Activated CD8-positive, alpha-beta memory T cell treated with anti-CD3 and anti-CD28 coated beads for 36 hours (primary cell): ENCODE results near the gene ARG1. TPM values are rescaled to one million over a fixed set of nuclear protein-coding genes. Genes with fewer than 3 reads are reported as not detected.

Experiments used
- CTCF ChIA-PET: fragments of 350-600 bp; sonication (Branson Sonifier 250); formaldehyde crosslinking; loops from one replicate; lab custom pipeline; 2021; ENCODE audit warnings: antibody characterized with exemption; lab: Charles Lee
- POLR2A ChIA-PET: fragments of 350-600 bp; sonication (Branson Sonifier 250); formaldehyde crosslinking; loops from one replicate; lab custom pipeline; 2021; ENCODE audit warnings: antibody characterized with exemption; lab: Charles Lee
- total RNA-seq, 2 experiments: library from RNA; stranded (reverse); gene quantifications; one replicate each; pipeline ENCODE4 v1.2.3, GENCODE V29; 2021

ARG1 gene
- total RNA-seq, 2 experiments from 2014 or later = not detected

DNA sequence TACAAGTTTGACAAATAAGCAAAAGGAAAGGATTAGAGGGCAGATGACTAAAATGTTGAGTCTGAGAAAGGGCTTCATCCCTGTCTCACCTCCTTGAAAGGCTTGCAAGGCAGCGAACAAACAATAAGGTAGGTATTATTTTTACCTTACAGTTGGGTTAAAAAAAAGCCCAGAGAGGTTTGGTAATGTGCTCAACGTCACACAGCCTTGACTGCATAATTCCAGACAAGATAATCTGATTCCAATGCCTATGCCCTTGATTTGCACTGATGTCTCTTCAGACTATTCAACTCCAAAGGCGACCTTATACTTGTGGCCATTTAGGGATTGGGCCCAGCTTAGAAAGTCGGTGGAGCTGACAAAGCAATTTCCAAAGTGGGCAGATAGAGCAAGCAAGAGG lies 1.7 kb downstream of the ARG1 start:
- POLR2A ChIA-PET = no interaction called here
- CTCF ChIA-PET = no interaction called here

DNA sequence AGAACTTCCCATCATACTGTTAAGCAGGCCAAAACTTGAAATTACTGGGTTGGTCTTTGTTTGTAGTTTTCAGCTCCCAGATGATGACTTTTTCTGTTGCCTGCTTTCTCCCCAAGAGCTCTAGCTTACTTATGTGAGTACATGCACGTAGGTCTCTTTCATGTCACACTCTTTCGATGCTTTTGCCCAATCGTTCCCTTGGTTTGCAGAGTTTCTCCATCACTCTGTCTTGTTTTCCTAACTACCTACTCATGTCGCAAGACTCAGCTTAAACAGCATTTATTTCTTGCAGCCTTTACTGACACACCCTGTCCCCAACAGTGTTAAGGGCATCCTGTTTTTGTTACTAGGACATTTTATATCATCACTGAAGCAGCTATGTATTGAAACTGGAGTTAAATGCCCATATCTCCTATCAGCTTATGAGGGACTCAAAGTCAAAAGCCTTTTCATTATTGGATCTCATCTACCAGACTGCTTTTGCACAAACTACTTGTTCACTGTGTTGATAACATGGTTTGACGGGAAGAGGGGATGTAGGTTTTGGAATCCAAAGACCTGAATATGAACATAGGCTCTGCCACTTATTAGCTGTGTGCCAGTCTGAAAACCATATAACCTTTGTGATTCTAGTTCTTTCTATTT lies 2.9 kb downstream of the ARG1 start:
- ChIA-PET CTCF (no interaction called here), POLR2A (no interaction called here)

DNA sequence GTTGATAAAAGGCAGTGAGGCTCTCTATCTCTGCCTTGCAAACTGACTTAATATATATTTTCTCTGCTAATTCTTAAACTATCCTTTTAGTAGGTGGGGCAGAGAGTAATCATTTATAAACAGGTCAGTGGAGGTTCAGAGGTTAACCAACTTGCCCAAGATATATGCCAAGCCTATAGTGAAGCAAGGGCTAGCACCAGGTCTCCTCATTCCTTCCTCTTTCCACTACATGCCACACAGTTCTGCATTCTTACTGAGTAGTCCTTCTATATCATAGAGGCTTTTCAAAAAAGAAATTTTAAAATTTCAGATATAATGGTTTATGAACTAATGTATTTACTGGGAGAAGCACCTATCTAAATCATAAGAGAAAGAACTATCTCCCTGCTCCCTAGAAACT lies 8.5 kb downstream of the ARG1 start:
- CTCF ChIA-PET = no interaction called here
- POLR2A ChIA-PET = no interaction called here

DNA sequence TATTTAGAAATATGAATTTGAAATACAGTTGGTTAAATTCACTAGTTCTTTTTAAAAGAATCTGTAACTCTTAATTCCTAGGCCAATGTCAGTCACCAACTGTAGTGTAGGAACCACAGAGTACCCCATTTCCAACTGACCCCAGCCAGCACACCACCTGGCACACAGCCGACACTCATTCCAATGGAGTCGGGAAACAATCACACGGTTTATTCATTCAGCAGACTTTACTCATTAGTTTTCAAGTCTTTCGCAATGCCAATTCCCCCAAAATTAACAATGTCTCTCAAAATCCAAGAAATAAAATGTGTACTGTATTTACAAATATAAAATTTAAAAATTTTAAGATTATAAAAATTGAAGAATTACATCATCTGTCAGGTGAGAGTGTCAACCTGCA lies 13.5 kb downstream of the ARG1 start:
- CTCF ChIA-PET = interaction anchor here (1.1 kb wide), 1 partner anchor 42 kb away, joined by 5 read pairs; the partner anchor contains the start of gene MED23
- POLR2A ChIA-PET = no interaction called here

DNA sequence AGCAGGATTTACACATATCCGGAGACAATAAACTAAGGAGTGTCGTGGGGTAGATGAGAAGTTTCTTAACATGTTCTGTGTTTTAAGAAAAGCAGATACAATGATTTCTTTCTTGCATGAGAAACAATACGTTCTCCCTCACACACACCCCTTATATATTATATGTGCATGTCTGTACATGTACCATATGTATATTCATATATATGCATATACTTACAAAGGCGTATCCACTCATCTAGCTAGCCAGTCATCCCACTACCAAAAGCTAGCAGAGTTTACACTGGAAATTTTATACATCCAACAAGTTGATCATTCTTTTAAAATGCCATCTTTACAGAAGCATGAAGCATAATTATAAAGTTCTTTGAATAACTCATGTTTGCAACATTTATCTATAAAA lies 14.9 kb downstream of the ARG1 start:
- ChIA-PET POLR2A (no interaction called here), CTCF (interaction anchor here (1.0 kb wide), 1 partner anchor 18 kb away, joined by 3 read pairs; no protein-coding TSS in a partner anchor)

GRCh38 chr6:131588643-131589042 lies 15.6 kb downstream of the ARG1 start:
- ChIA-PET POLR2A (no interaction called here), CTCF (no interaction called here)

GRCh38 chr6:131592935-131593334 lies 19.9 kb downstream of the ARG1 start:
- ChIA-PET POLR2A (no interaction called here), CTCF (no interaction called here)

DNA sequence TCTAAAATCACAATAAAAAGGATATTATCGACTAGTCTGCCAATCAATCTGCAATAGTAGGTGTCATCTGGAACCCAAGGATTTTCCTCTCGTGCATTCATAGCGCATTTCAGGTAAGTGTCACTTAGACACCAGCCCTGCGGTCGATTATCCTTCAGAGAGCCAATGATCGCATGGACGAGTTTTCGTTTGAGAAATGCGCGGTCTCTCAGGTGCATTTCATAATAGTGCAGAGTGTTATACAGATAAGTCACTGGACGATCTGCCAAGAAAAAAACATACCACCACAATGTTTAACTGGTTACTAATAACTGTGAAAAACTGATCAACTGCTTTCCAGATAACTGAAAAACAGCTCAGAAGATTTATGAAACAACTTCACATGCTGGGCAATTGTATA lies 21.0 kb downstream of the ARG1 start:
- ChIA-PET CTCF (no interaction called here), POLR2A (no interaction called here)

- CTCF ChIA-PET = no interaction called here
- POLR2A ChIA-PET = no interaction called here
These were observed 24.4 kb downstream of the ARG1 start for GRCh38 chr6:131597446-131597845.

DNA sequence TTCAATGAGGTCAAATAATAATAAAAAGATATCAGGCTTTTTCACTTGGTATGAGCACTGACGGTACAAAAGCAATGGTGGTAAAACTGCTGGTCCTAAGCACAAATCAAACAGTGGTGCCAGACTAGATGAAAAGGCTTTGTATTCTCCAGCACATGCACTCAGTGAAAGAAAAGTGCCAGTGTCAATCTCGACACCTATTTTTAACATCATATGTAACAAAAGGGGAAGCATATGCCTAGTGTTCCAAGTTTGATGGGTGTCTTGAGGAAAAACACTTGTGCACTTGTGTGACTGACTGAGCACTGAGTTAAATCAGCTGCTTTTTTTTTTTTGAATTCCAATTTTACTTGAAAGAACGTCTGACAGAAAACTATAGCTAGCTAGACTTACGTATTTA lies 27.7 kb downstream of the ARG1 start:
- CTCF ChIA-PET = interaction anchor here (1.4 kb wide), 1 partner anchor 28 kb away, joined by 3 read pairs; the partner anchor contains the start of gene MED23
- POLR2A ChIA-PET = no interaction called here

- POLR2A ChIA-PET = no interaction called here
- CTCF ChIA-PET = no interaction called here
These were observed 29.8 kb downstream of the ARG1 start for GRCh38 chr6:131602781-131603312.

- CTCF ChIA-PET = interaction anchor here (1.3 kb wide), 1 partner anchor 14 kb away, joined by 3 read pairs; no protein-coding TSS in a partner anchor
- POLR2A ChIA-PET = no interaction called here
These were observed 40.4 kb downstream of the ARG1 start for GRCh38 chr6:131613296-131613925.

DNA sequence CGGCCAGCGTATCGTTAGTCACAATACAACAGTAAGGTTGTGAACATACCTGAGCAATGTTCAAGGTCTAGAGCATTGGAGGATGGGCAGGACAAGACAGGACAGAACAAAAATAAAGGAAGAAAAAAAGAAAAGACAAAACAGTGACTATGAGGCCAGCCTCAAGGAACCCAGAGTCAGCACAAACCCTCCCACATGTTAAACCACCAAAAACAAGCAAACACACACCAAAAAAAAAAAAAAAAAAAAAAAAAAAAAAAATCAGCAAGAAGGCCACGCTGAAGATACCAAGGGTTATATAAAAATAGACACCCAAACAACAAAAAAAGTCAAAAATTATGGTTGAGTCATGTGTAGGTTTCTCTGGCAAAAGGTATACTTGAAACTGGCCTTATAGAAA lies 42.2 kb downstream of the ARG1 start:
- ChIA-PET POLR2A (no interaction called here), CTCF (no interaction called here)

DNA sequence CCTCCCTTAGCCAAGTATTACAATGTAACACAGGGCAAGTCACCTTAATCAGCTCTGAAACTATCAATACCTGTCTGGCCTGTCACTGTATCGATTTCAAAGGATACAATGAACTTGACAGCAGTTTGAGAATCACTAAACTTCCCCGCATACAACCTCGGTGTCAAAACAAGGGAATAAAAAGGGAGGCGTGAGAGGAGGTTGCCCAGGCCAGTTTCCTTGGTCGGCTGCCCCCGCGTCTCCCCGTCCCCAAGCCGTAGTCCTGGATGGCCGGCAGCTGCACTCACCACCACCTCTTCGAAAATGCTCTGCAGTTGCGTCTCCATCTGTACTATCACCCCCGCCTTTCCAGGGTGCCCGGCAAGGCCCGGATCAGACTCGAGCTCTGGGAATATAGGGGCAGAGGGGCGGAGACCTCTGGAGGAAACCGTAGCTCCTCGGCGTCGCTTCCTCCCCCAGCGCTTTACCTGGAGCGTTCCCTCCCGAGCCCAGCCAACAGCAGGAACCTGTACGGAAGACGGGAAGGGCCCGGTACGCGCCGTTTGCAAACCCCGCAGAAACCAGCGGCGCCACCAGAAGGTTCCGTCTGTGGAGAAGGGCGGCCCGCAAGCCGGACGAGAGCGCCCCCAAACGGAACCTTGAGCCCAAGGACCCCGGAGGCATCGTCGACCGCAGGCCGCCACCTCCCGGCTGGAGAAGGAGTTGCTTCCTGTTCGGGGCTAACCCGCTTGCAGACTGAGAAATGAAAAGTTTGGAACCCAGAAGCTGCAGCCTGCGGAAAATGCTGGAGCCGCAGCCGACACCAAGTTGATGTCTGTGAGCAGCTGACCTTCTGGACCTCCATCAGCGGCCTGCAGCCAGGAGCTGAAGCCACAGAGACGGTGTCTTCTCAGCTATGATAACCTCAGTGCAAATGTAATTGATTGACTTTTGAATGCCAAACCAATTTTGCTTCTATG lies 55.0 kb downstream of the ARG1 start, which contains the start of gene MED23:
Gene MED23, minus strand, starts transcription at position 519 of the 959 bp plus-strand sequence. Its CDS starts 193 bp downstream, at position 326.
- POLR2A ChIA-PET = interaction anchor here (0.6 to 1.0 kb wide), 3 partner anchors 12 to 556 kb away, joined by 3 to 4 read pairs (median 3); no protein-coding TSS in a partner anchor
- CTCF ChIA-PET = interaction anchor here (0.6 to 1.8 kb wide), 17 partner anchors 9 to 347 kb away, joined by 3 to 7 read pairs (median 3); no protein-coding TSS in a partner anchor

- ChIA-PET CTCF (interaction anchor here (0.7 to 1.8 kb wide), 10 partner anchors 10 to 105 kb away, joined by 3 to 7 read pairs (median 4); no protein-coding TSS in a partner anchor), POLR2A (no interaction called here)
These were observed 55.7 kb downstream of the ARG1 start for GRCh38 chr6:131628726-131629125.

GRCh38 chr6:131629651-131630050 lies 56.6 kb downstream of the ARG1 start:
- POLR2A ChIA-PET = no interaction called here
- CTCF ChIA-PET = interaction anchor here (0.6 to 1.0 kb wide), 2 partner anchors 110 to 528 kb away, joined by 3 to 4 read pairs; no protein-coding TSS in a partner anchor

DNA sequence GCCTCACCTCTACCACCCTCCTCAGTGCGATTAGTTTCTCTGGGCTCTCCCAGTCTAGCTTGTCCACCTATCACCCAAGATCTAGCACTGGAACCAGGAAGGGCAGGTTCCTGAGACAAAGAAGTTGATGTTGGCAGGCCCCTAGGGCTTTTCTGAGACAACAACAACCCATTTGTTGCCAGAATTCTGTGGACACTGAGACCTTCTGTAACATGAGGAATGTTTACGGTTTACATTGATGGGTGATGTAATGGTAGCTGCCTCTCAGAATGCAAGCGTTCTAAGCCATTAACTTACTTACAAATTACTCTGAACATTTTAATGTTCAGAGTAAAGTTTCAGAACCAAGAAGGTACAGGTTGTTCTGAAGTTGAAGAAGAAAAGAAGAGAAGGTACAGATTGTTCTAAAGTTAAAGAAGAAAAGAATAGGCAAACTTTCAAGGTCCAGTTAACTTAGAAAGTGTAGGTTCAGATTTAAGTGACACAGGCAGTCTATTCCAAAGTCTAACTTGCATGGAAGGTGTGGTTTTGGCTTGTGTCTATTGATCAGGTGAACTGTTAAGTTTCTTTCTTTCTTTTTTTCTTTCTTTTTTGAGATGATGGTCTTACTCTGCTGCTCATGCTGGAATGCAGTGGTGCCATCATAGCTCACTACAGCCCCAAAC lies 58.7 kb downstream of the ARG1 start:
- ChIA-PET CTCF (no interaction called here), POLR2A (no interaction called here)
